Measurements from ENCODE around the gene SYT6. TPM values are rescaled to one million over a fixed set of nuclear protein-coding genes. Genes with fewer than 3 reads are reported as not detected.

Gene SYT6
- total RNA-seq, 1 donor from 2014 or later: not detected

GRCh38 chr1:114144016-114144415 is 9.7 kb downstream of the SYT6 start:
- peaks cover 28% of the 10 kb centered on the region for H3K27me3 Mint-ChIP-seq
- no peak for DNase-seq
- H3K36me3 Mint-ChIP-seq (ENCODE audit: low read depth): no peaks in the 10 kb centered on the region
- intact Hi-C loops (cut with micrococcal nuclease): no loop called here
- no peak overlapping the region for H3K4me3 Mint-ChIP-seq
- H3K9me3 Mint-ChIP-seq: no peaks in the 10 kb centered on the region
- no peak overlapping the region for H3K27ac Mint-ChIP-seq
- H3K4me1 Mint-ChIP-seq: no peaks in the 10 kb centered on the region

- Mint-ChIP-seq H3K4me1 (no peaks in the 10 kb centered on the region), H3K4me3 (no peak overlapping the region), H3K36me3 (ENCODE audit: low read depth) (no peaks in the 10 kb centered on the region), H3K27ac (no peak overlapping the region), H3K27me3 (peaks cover 14% of the 10 kb centered on the region), H3K9me3 (no peaks in the 10 kb centered on the region)
- no peak for DNase-seq
- intact Hi-C loops (cut with micrococcal nuclease): no loop called here
Measured at GRCh38 chr1:114139540-114139939, 14.1 kb downstream of the SYT6 start.

GRCh38 chr1:114137497-114137896 is 16.2 kb downstream of the SYT6 start:
- Mint-ChIP-seq H3K27me3 (peaks cover 16% of the 10 kb centered on the region), H3K27ac (no peak overlapping the region), H3K36me3 (ENCODE audit: low read depth) (no peaks in the 10 kb centered on the region), H3K4me3 (no peak overlapping the region), H3K9me3 (no peaks in the 10 kb centered on the region), H3K4me1 (no peaks in the 10 kb centered on the region)
- no peak for DNase-seq
- intact Hi-C loops (cut with micrococcal nuclease): no loop called here

- no peak overlapping the region for H3K4me3 Mint-ChIP-seq
- H3K27me3 Mint-ChIP-seq: peaks cover 11% of the 10 kb centered on the region
- no peaks in the 10 kb centered on the region for H3K36me3 Mint-ChIP-seq (ENCODE audit: low read depth)
- H3K9me3 Mint-ChIP-seq: no peaks in the 10 kb centered on the region
- DNase-seq: no peak
- H3K27ac Mint-ChIP-seq: no peak overlapping the region
- H3K4me1 Mint-ChIP-seq: no peaks in the 10 kb centered on the region
- intact Hi-C loops (cut with micrococcal nuclease): no loop called here
Measured at GRCh38 chr1:114135786-114136185, 17.9 kb downstream of the SYT6 start.

GRCh38 chr1:114134518-114134917 is 19.2 kb downstream of the SYT6 start:
- H3K27ac Mint-ChIP-seq: no peak overlapping the region
- H3K27me3 Mint-ChIP-seq: peaks cover 13% of the 10 kb centered on the region
- no peaks in the 10 kb centered on the region for H3K36me3 Mint-ChIP-seq (ENCODE audit: low read depth)
- intact Hi-C loops (cut with micrococcal nuclease): no loop called here
- DNase-seq: no peak
- no peaks in the 10 kb centered on the region for H3K9me3 Mint-ChIP-seq
- H3K4me3 Mint-ChIP-seq: no peak overlapping the region
- no peaks in the 10 kb centered on the region for H3K4me1 Mint-ChIP-seq

GRCh38 chr1:114133129-114133528 is 20.5 kb downstream of the SYT6 start:
- Mint-ChIP-seq H3K27me3 (peaks cover 17% of the 10 kb centered on the region), H3K27ac (no peak overlapping the region), H3K36me3 (ENCODE audit: low read depth) (no peaks in the 10 kb centered on the region), H3K4me3 (no peak overlapping the region), H3K9me3 (peaks cover 4% of the 10 kb centered on the region), H3K4me1 (peaks cover 5% of the 10 kb centered on the region)
- intact Hi-C loops (cut with micrococcal nuclease): no loop called here
- no peak for DNase-seq

GRCh38 chr1:114131526-114132220 is 22.0 kb downstream of the SYT6 start:
- DNase-seq: no peak
- H3K27me3 Mint-ChIP-seq: peaks cover 17% of the 10 kb centered on the region
- no peak overlapping the region for H3K27ac Mint-ChIP-seq
- no peaks in the 10 kb centered on the region for H3K36me3 Mint-ChIP-seq (ENCODE audit: low read depth)
- H3K9me3 Mint-ChIP-seq: peaks cover 4% of the 10 kb centered on the region
- no peak overlapping the region for H3K4me3 Mint-ChIP-seq
- intact Hi-C loops (cut with micrococcal nuclease): no loop called here
- peaks cover 5% of the 10 kb centered on the region for H3K4me1 Mint-ChIP-seq

- Mint-ChIP-seq H3K9me3 (peaks cover 4% of the 10 kb centered on the region), H3K27me3 (peaks cover 19% of the 10 kb centered on the region), H3K36me3 (ENCODE audit: low read depth) (no peaks in the 10 kb centered on the region), H3K27ac (no peak overlapping the region), H3K4me1 (peaks cover 5% of the 10 kb centered on the region), H3K4me3 (no peak overlapping the region)
- intact Hi-C loops (cut with micrococcal nuclease): no loop called here
- DNase-seq: no peak
Measured at GRCh38 chr1:114130846-114131525, 22.7 kb downstream of the SYT6 start.

- Mint-ChIP-seq H3K9me3 (peaks cover 4% of the 10 kb centered on the region), H3K27me3 (peaks cover 17% of the 10 kb centered on the region), H3K27ac (no peak overlapping the region), H3K36me3 (ENCODE audit: low read depth) (no peaks in the 10 kb centered on the region), H3K4me1 (peaks cover 5% of the 10 kb centered on the region), H3K4me3 (no peak overlapping the region)
- no peak for DNase-seq
- intact Hi-C loops (cut with micrococcal nuclease): no loop called here
Measured at GRCh38 chr1:114130213-114130612, 23.5 kb downstream of the SYT6 start.

GRCh38 chr1:114128293-114128692 is 25.4 kb downstream of the SYT6 start:
- Mint-ChIP-seq H3K27ac (no peak overlapping the region), H3K27me3 (peaks cover 13% of the 10 kb centered on the region), H3K36me3 (ENCODE audit: low read depth) (no peaks in the 10 kb centered on the region), H3K9me3 (peaks cover 4% of the 10 kb centered on the region), H3K4me1 (peaks cover 5% of the 10 kb centered on the region), H3K4me3 (no peak overlapping the region)
- intact Hi-C loops (cut with micrococcal nuclease): no loop called here
- DNase-seq: no peak

GRCh38 chr1:114126261-114127095 is 27.2 kb downstream of the SYT6 start:
- H3K27ac Mint-ChIP-seq: no peak overlapping the region
- DNase-seq: no peak

GRCh38 chr1:114124644-114125043 is 29.0 kb downstream of the SYT6 start:
- no peak for DNase-seq
- no peaks in the 10 kb centered on the region for H3K36me3 Mint-ChIP-seq (ENCODE audit: low read depth)
- peaks cover 5% of the 10 kb centered on the region for H3K4me1 Mint-ChIP-seq
- H3K27me3 Mint-ChIP-seq: peaks cover 6% of the 10 kb centered on the region
- intact Hi-C loops (cut with micrococcal nuclease): no loop called here
- H3K9me3 Mint-ChIP-seq: peaks cover 4% of the 10 kb centered on the region
- no peak overlapping the region for H3K4me3 Mint-ChIP-seq
- no peak overlapping the region for H3K27ac Mint-ChIP-seq

More at GRCh38 chr1:114126261-114127095, 27.2 kb downstream of the SYT6 start:
- H3K4me3 Mint-ChIP-seq: no peak overlapping the region
- H3K36me3 Mint-ChIP-seq (ENCODE audit: low read depth): no peaks in the 10 kb centered on the region
- intact Hi-C loops (cut with micrococcal nuclease): no loop called here
- H3K4me1 Mint-ChIP-seq: peaks cover 5% of the 10 kb centered on the region
- H3K9me3 Mint-ChIP-seq: peaks cover 4% of the 10 kb centered on the region
- H3K27me3 Mint-ChIP-seq: peaks cover 9% of the 10 kb centered on the region

GRCh38 chr1:114122941-114123618 is 30.6 kb downstream of the SYT6 start:
- Mint-ChIP-seq H3K27ac (no peak overlapping the region), H3K27me3 (peaks cover 2% of the 10 kb centered on the region), H3K4me3 (no peak overlapping the region), H3K36me3 (ENCODE audit: low read depth) (no peaks in the 10 kb centered on the region), H3K4me1 (no peaks in the 10 kb centered on the region), H3K9me3 (no peaks in the 10 kb centered on the region)
- DNase-seq: no peak
- intact Hi-C loops (cut with micrococcal nuclease): no loop called here
